Hepatocyte (in vitro differentiated cells): ENCODE data around the gene NOD1.

Source experiments
- CTCF ChIP-seq: fragments of 200-600 bp; sonication (generic); IDR thresholded peaks from 2 replicates; pipeline ENCODE4 v1.5.1; 2016; ENCODE audit warnings: antibody characterized with exemption, mild to moderate bottlenecking; ENCODE audit not compliant: poor library complexity
- EZH2 ChIP-seq: fragments of 200-600 bp; sonication (generic); IDR thresholded peaks from 2 replicates; pipeline ENCODE4 v1.6.1; 2016; ENCODE audit warnings: antibody characterized with exemption, mild to moderate bottlenecking, borderline replicate concordance
- EZH2phosphoT487 ChIP-seq: fragments of 200-600 bp; sonication (generic); IDR thresholded peaks from one replicate; pipeline ENCODE4 v1.6.1; 2018; ENCODE audit warnings: antibody characterized with exemption, mild to moderate bottlenecking, low read depth, moderate library complexity; ENCODE audit not compliant: unreplicated experiment, severe bottlenecking

GRCh38 chr7:30463405-30464145, 15.0 kb downstream of the NOD1 start:
- TF ChIP-seq EZH2 (no peak), CTCF (no peak), EZH2phosphoT487 (no peak)
